Measurements from ENCODE around the gene PTH2R.

DNA sequence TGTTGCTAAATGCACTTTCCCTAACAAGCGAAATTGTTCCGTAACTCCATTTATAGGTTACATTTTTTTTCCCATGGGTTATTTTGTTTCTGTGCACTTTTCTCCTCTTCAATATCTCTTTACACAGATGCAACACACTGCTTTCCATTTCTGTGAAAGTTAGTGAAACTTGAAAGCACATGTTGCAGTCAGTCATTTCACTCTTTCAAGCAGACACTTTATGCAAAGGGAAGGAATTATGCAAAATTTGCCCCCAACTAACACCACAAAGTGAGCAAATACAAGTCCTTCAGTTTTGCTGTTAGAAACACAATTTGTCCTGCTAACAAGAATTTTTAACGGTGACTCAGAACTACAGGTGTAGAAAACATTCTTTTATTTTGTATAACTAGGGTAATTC, 124.8 kb downstream of the PTH2R start:
- TF ChIP-seq, protein P1, sequence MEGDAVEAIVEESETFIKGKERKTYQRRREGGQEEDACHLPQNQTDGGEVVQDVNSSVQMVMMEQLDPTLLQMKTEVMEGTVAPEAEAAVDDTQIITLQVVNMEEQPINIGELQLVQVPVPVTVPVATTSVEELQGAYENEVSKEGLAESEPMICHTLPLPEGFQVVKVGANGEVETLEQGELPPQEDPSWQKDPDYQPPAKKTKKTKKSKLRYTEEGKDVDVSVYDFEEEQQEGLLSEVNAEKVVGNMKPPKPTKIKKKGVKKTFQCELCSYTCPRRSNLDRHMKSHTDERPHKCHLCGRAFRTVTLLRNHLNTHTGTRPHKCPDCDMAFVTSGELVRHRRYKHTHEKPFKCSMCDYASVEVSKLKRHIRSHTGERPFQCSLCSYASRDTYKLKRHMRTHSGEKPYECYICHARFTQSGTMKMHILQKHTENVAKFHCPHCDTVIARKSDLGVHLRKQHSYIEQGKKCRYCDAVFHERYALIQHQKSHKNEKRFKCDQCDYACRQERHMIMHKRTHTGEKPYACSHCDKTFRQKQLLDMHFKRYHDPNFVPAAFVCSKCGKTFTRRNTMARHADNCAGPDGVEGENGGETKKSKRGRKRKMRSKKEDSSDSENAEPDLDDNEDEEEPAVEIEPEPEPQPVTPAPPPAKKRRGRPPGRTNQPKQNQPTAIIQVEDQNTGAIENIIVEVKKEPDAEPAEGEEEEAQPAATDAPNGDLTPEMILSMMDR (conservative IDR thresholded peaks at IDR 0.05; ENCODE audit: low read depth, low read length): no peak
- TF ChIP-seq EZH2 (IDR thresholded peaks at IDR 0.05; ENCODE audit: low read length, unreplicated experiment): no peak
